WTC11 (cell line): ENCODE data around the gene TNS3. TPM values are rescaled to one million over a fixed set of nuclear protein-coding genes. Genes with fewer than 3 reads are reported as not detected.

Experiments used
- ATAC-seq: fragments of 200-7000 bp; cut with Tn5 transposase; 2 replicates; pipeline ENCODE4 v1.10.0; 2021; ENCODE audit warnings: mild to moderate bottlenecking, moderate library complexity
- CTCF ChIA-PET: fragments of 300-600 bp; sonication (Branson Sonifier 250); formaldehyde crosslinking; loops from one replicate; lab custom pipeline; 2021; ENCODE audit warnings: antibody characterized with exemption; lab: Charles Lee
- POLR2A ChIA-PET: fragments of 350-600 bp; sonication (Branson Sonifier 250); formaldehyde crosslinking; loops from one replicate; lab custom pipeline; 2021; ENCODE audit warnings: antibody characterized with exemption; lab: Charles Lee
- DNase-seq: peaks from one replicate; pipeline ENCODE4 v3.0.0; 2021; ENCODE audit warnings: low spot score
- H3K27ac Mint-ChIP-seq: 2 replicates; pipeline ENCODE4 v1.8.0; 2021; ENCODE audit warnings: mixed read lengths
- H3K27me3 Mint-ChIP-seq: 2 replicates; pipeline ENCODE4 v1.8.0; 2021; ENCODE audit warnings: low read depth, mild to moderate bottlenecking, moderate library complexity, mixed read lengths
- H3K36me3 Mint-ChIP-seq: 2 replicates; pipeline ENCODE4 v1.8.0; 2021; ENCODE audit warnings: mixed read lengths
- H3K4me1 Mint-ChIP-seq: 2 replicates; pipeline ENCODE4 v1.8.0; 2022; ENCODE audit warnings: mixed read lengths
- H3K4me3 Mint-ChIP-seq: 2 replicates; pipeline ENCODE4 v1.8.0; 2021; ENCODE audit warnings: mild to moderate bottlenecking, moderate library complexity, mixed read lengths
- H3K9me3 Mint-ChIP-seq: 2 replicates; pipeline ENCODE4 v1.8.0; 2021; ENCODE audit warnings: mixed read lengths
- ATF3 ChIP-seq: sonication (generic); formaldehyde crosslinking; conservative IDR thresholded peaks from 2 replicates; pipeline ENCODE4 v1.8.1; 2022; ENCODE audit warnings: mild to moderate bottlenecking, missing genetic modification reagents
- HMGA2 ChIP-seq: fragments of 250-450 bp; sonication (Bioruptor Pico); IDR thresholded peaks from 2 replicates; pipeline ENCODE4 v1.4.0; 2021; ENCODE audit warnings: mild to moderate bottlenecking, moderate library complexity
- MXD4 ChIP-seq: fragments of 250-450 bp; sonication (Bioruptor Pico); IDR thresholded peaks from 2 replicates; pipeline ENCODE4 v1.8.0; 2021; ENCODE audit warnings: mild to moderate bottlenecking, moderate library complexity, borderline replicate concordance
- NFATC4 ChIP-seq: fragments of 250-450 bp; sonication (Bioruptor Pico); IDR thresholded peaks from 2 replicates; pipeline ENCODE4 v1.9.0; 2021; ENCODE audit warnings: mild to moderate bottlenecking
- NR1H2 ChIP-seq: sonication (generic); formaldehyde crosslinking; IDR thresholded peaks from 2 replicates; pipeline ENCODE4 v1.9.0; 2021; ENCODE audit warnings: mild to moderate bottlenecking, moderate library complexity, missing genetic modification reagents
- NR2C2 ChIP-seq: sonication (generic); formaldehyde crosslinking; IDR thresholded peaks from 2 replicates; pipeline ENCODE4 v1.8.0; 2022; ENCODE audit warnings: mild to moderate bottlenecking, missing genetic modification reagents
- TEAD1 ChIP-seq: sonication (generic); formaldehyde crosslinking; IDR thresholded peaks from 2 replicates; pipeline ENCODE4 v1.8.0; 2022; ENCODE audit warnings: mild to moderate bottlenecking, missing genetic modification reagents
- ZNF121 ChIP-seq: sonication (generic); formaldehyde crosslinking; IDR thresholded peaks from 2 replicates; pipeline ENCODE4 v1.8.0; 2023; ENCODE audit warnings: missing genetic modification reagents
- ZNF232 ChIP-seq: sonication (generic); formaldehyde crosslinking; IDR thresholded peaks from 2 replicates; pipeline ENCODE4 v1.8.0; 2022; ENCODE audit warnings: mild to moderate bottlenecking, missing genetic modification reagents
- ZNF396 ChIP-seq: fragments of 250-450 bp; sonication (Bioruptor Pico); IDR thresholded peaks from 2 replicates; pipeline ENCODE4 v1.8.0; 2021; ENCODE audit warnings: mild to moderate bottlenecking, moderate library complexity, borderline replicate concordance
- ZNF416 ChIP-seq: fragments of 250-450 bp; sonication (Bioruptor Pico); IDR thresholded peaks from 2 replicates; pipeline ENCODE4 v1.9.0; 2021; ENCODE audit warnings: mild to moderate bottlenecking, inconsistent platforms
- ZSCAN18 ChIP-seq: fragments of 250-450 bp; sonication (Bioruptor Pico); IDR thresholded peaks from 2 replicates; pipeline ENCODE4 v2.1.2; 2022; ENCODE audit warnings: mild to moderate bottlenecking, moderate library complexity
- total RNA-seq: library from RNA; stranded (reverse); gene quantifications from 3 replicates; pipeline ENCODE4 v1.2.3, GENCODE V29; 2021
- TF ChIP-seq, protein P1 (sequence below): fragments of 250-450 bp; sonication (Bioruptor Pico); IDR thresholded peaks from 2 replicates; pipeline ENCODE4 v1.9.0; 2021; ENCODE audit warnings: mild to moderate bottlenecking
- TF ChIP-seq, protein P2 (sequence below): sonication (generic); formaldehyde crosslinking; IDR thresholded peaks from 2 replicates; pipeline ENCODE4 v1.8.1; 2022; ENCODE audit warnings: mild to moderate bottlenecking, moderate library complexity, missing genetic modification reagents
- TF ChIP-seq, protein P3 (sequence below): sonication (generic); formaldehyde crosslinking; IDR thresholded peaks from 2 replicates; pipeline ENCODE4 v1.8.1; 2023; ENCODE audit warnings: mild to moderate bottlenecking, moderate library complexity, missing genetic modification reagents
- TF ChIP-seq, protein P4 (sequence below): fragments of 250-450 bp; sonication (Bioruptor Pico); IDR thresholded peaks from 2 replicates; pipeline ENCODE4 v1.9.0; 2021; ENCODE audit warnings: mild to moderate bottlenecking
- TF ChIP-seq, protein P5 (sequence below): sonication (generic); formaldehyde crosslinking; IDR thresholded peaks from 2 replicates; pipeline ENCODE4 v1.8.1; 2022; ENCODE audit warnings: low read depth, mild to moderate bottlenecking, moderate library complexity, missing genetic modification reagents, borderline replicate concordance
- TF ChIP-seq, protein P6 (sequence below): sonication (generic); formaldehyde crosslinking; IDR thresholded peaks from 2 replicates; pipeline ENCODE4 v1.8.0; 2022; ENCODE audit warnings: mild to moderate bottlenecking, missing genetic modification reagents

Gene TNS3
- total RNA-seq, 1 experiment from 2014 or later, result 37.7 TPM

GRCh38 chr7:47253650-47254080 is 328.2 kb downstream of the TNS3 start:
- TF ChIP-seq, protein P1, sequence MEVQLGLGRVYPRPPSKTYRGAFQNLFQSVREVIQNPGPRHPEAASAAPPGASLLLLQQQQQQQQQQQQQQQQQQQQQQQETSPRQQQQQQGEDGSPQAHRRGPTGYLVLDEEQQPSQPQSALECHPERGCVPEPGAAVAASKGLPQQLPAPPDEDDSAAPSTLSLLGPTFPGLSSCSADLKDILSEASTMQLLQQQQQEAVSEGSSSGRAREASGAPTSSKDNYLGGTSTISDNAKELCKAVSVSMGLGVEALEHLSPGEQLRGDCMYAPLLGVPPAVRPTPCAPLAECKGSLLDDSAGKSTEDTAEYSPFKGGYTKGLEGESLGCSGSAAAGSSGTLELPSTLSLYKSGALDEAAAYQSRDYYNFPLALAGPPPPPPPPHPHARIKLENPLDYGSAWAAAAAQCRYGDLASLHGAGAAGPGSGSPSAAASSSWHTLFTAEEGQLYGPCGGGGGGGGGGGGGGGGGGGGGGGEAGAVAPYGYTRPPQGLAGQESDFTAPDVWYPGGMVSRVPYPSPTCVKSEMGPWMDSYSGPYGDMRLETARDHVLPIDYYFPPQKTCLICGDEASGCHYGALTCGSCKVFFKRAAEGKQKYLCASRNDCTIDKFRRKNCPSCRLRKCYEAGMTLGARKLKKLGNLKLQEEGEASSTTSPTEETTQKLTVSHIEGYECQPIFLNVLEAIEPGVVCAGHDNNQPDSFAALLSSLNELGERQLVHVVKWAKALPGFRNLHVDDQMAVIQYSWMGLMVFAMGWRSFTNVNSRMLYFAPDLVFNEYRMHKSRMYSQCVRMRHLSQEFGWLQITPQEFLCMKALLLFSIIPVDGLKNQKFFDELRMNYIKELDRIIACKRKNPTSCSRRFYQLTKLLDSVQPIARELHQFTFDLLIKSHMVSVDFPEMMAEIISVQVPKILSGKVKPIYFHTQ, result no peak
- peak; percentile 40; the same call in 1 of the 2 replicates for TF ChIP-seq ZNF121 (CRISPR knock-in tag)
- DNase-seq (no peak), ATAC-seq (peak; percentile 34)
- CTCF ChIA-PET, result interaction anchor here (0.5 to 1.6 kb wide), 28 partner anchors 9 to 1381 kb away, joined by 3 to 25 read pairs (median 4); partner anchors contain the start of gene CCDC201
- Mint-ChIP-seq H3K27ac (no peak overlapping the region), H3K36me3 (peaks cover 6% of the 10 kb centered on the region; the same call in 1 of the 2 replicates), H3K9me3 (peaks cover 14% of the 10 kb centered on the region), H3K4me3 (peak overlapping the region; percentile 75), H3K27me3 (peaks cover 29% of the 10 kb centered on the region), H3K4me1 (peaks cover 8% of the 10 kb centered on the region)
- POLR2A ChIA-PET, result no interaction called here

- Mint-ChIP-seq H3K27me3 (peaks cover 29% of the 10 kb centered on the region), H3K27ac (no peak overlapping the region), H3K4me1 (peaks cover 8% of the 10 kb centered on the region), H3K4me3 (no peak overlapping the region), H3K9me3 (peaks cover 14% of the 10 kb centered on the region), H3K36me3 (peaks cover 6% of the 10 kb centered on the region; the same call in 1 of the 2 replicates)
- ChIA-PET POLR2A (no interaction called here), CTCF (no interaction called here)
- no peak for DNase-seq
- TF ChIP-seq, protein P2, sequence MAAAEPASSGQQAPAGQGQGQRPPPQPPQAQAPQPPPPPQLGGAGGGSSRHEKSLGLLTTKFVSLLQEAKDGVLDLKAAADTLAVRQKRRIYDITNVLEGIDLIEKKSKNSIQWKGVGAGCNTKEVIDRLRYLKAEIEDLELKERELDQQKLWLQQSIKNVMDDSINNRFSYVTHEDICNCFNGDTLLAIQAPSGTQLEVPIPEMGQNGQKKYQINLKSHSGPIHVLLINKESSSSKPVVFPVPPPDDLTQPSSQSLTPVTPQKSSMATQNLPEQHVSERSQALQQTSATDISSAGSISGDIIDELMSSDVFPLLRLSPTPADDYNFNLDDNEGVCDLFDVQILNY (CRISPR knock-in tag), result no peak
- no peak for TF ChIP-seq NFATC4
- TF ChIP-seq NR1H2, result no peak
- no peak for TF ChIP-seq ZNF232 (CRISPR knock-in tag)
- no peak for TF ChIP-seq TEAD1
- no peak for TF ChIP-seq ATF3 (CRISPR knock-in tag)
- TF ChIP-seq, protein P3, sequence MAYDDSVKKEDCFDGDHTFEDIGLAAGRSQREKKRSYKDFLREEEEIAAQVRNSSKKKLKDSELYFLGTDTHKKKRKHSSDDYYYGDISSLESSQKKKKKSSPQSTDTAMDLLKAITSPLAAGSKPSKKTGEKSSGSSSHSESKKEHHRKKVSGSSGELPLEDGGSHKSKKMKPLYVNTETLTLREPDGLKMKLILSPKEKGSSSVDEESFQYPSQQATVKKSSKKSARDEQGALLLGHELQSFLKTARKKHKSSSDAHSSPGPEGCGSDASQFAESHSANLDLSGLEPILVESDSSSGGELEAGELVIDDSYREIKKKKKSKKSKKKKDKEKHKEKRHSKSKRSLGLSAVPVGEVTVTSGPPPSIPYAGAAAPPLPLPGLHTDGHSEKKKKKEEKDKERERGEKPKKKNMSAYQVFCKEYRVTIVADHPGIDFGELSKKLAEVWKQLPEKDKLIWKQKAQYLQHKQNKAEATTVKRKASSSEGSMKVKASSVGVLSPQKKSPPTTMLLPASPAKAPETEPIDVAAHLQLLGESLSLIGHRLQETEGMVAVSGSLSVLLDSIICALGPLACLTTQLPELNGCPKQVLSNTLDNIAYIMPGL (CRISPR knock-in tag), result no peak
- no peak for TF ChIP-seq ZSCAN18 (CRISPR knock-in tag)
- TF ChIP-seq, protein P4, sequence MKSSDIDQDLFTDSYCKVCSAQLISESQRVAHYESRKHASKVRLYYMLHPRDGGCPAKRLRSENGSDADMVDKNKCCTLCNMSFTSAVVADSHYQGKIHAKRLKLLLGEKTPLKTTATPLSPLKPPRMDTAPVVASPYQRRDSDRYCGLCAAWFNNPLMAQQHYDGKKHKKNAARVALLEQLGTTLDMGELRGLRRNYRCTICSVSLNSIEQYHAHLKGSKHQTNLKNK (CRISPR knock-in tag), result no peak
- TF ChIP-seq NR2C2 (CRISPR knock-in tag), result no peak
- TF ChIP-seq, protein P5, sequence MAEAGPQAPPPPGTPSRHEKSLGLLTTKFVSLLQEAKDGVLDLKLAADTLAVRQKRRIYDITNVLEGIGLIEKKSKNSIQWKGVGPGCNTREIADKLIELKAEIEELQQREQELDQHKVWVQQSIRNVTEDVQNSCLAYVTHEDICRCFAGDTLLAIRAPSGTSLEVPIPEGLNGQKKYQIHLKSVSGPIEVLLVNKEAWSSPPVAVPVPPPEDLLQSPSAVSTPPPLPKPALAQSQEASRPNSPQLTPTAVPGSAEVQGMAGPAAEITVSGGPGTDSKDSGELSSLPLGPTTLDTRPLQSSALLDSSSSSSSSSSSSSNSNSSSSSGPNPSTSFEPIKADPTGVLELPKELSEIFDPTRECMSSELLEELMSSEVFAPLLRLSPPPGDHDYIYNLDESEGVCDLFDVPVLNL, result no peak
- no peak for TF ChIP-seq HMGA2 (CRISPR knock-in tag)
- no peak for TF ChIP-seq ZNF396 (CRISPR knock-in tag)
- no peak for TF ChIP-seq MXD4 (CRISPR knock-in tag)
- TF ChIP-seq, protein P6, sequence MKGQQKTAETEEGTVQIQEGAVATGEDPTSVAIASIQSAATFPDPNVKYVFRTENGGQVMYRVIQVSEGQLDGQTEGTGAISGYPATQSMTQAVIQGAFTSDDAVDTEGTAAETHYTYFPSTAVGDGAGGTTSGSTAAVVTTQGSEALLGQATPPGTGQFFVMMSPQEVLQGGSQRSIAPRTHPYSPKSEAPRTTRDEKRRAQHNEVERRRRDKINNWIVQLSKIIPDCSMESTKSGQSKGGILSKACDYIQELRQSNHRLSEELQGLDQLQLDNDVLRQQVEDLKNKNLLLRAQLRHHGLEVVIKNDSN (CRISPR knock-in tag), result no peak
- no peak for TF ChIP-seq ZNF416
- ATAC-seq, result no peak
Observed at GRCh38 chr7:47252675-47253074, 329.2 kb downstream of the TNS3 start.
